Urinary bladder (tissue), 4 donors: ENCODE results near the gene ZDHHC6. TPM values are rescaled to one million over a fixed set of nuclear protein-coding genes. Genes with fewer than 3 reads are reported as not detected.
A peak's percentile ranks its signal among the peaks of the same experiment; 100 is the strongest.
"Not testable (repeated sequence)": the region's sequence is repeated elsewhere in the genome, so short reads cannot be mapped to it uniquely, and the experiment has no call there.

Experiments
- DNase-seq: peaks from one replicate; pipeline ENCODE4 v3.0.0-alpha.2; 2015; ENCODE audit errors: extremely low spot score
- H3K27ac ChIP-seq: one replicate; pipeline ENCODE4 v1.5.1; 2013; ENCODE audit warnings: low read depth, mild to moderate bottlenecking, moderate library complexity
- H3K36me3 ChIP-seq: one replicate; pipeline ENCODE4 v1.6.1; 2013; ENCODE audit warnings: mild to moderate bottlenecking, moderate library complexity; ENCODE audit not compliant: insufficient read depth
- H3K4me1 ChIP-seq: one replicate; pipeline ENCODE4 v1.6.1; 2013; ENCODE audit warnings: mild to moderate bottlenecking, moderate library complexity; ENCODE audit not compliant: insufficient read depth
- H3K4me3 ChIP-seq: one replicate; pipeline ENCODE4 v1.5.1; 2013; ENCODE audit warnings: low read depth, low read length
- WGBS: extraction: QIAGEN DNeasy Blood & Tissue Kit; methylation state at CpG from one replicate; pipeline ENCODE4 v1.1.7; 2013; 5-methylcytosine and 5-hydroxymethylcytosine counted together
- polyA plus RNA-seq: library from polyadenylated mRNA; stranded (reverse); fragments of 200-250 nt; gene quantifications from one replicate; pipeline ENCODE4 v1.2.3, GENCODE V29; 2013
- total RNA-seq: library from RNA; depleted of rRNA; stranded (reverse); fragments of >200 nt; gene quantifications from one replicate; pipeline ENCODE4 v1.2.3, GENCODE V29; 2014
- donor health status: healthy with polysubstance abuse.
- donor health status: healthy.

Gene ZDHHC6
- total and polyA plus RNA-seq, 2 donors, result 26.1 to 28.4 TPM

DNA sequence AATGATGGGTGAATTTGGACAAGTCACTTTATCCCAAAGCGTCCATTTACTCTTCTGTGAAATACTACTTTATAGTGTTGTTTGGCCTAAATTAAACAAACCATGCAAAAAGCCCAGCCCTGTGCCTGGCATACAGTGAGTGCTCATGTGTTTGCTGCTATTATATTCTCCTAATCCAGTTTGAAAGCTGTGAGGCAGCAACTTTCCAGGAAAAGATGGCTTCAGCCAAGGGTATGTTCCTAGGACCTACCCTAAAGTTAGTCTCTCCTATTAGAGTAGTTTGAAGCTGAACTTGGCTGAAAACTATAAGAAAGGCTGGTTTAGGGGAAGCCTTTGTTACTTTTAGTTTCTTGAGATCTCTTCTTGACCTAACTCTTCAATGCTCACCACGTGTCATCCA lies 52.9 kb downstream of the ZDHHC6 start:
- Histone ChIP-seq H3K27ac (no peak overlapping the region), H3K36me3 (peaks cover 2% of the 10 kb centered on the region), H3K4me1 (peaks cover 3% of the 10 kb centered on the region), H3K4me3 (no peak overlapping the region)
- 78% methylated on average over 2 of the region's 2 CpGs for WGBS
- no peak for DNase-seq

DNA sequence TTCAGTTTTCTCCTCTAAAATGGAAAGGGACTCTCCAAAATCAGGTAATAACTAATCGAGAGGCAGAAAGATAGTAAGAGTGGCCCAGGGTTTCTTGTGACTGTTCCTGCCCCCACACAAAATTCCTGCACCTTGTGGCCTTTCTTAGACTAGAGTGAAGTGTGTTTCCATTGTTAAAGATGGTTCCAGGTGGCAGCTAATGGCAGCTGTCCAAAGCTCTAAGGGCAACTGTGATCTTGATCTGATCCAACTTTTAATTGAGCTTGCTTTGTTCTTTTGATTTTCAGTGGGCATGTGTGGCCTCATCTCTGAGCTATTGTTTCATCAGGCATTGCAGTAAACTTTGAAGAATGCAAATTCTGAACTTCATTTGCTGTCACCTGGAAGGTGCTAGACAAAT lies 53.4 kb downstream of the ZDHHC6 start:
- no peak overlapping the region for H3K4me3 ChIP-seq
- WGBS, result 65% methylated on average over 1 of the region's 1 CpG
- H3K4me1 ChIP-seq, result peaks cover 3% of the 10 kb centered on the region
- no peak for DNase-seq
- H3K27ac ChIP-seq, result no peak overlapping the region
- H3K36me3 ChIP-seq, result peaks cover 2% of the 10 kb centered on the region

DNA sequence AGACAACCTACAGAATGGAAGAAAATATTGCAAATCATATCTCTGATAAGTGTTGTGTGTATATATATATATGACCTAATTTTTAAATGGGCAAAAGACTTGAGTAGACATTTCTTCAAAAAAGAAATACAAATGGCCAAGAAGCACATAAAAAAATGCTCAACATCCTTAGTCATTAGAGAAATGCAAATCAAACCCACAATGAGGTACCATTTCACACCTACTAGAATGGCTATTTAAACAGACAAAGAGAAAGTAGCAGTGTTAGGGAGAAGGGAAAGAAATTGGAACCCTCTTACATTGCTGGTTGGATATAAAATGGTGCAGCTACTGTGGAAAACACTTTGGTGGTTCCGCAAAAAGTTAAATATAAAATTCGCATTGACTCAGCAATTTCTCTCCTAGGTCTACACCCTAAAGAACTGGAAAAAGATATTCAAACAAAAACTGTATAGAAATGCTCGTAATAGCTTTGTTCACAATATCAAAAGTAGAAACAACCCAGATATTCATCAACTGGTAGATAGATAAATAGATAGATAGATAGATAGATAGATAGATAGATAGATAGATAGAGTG lies 56.5 kb downstream of the ZDHHC6 start:
- Histone ChIP-seq H3K4me3 (no peak overlapping the region), H3K4me1 (peaks cover 3% of the 10 kb centered on the region), H3K36me3 (no peaks in the 10 kb centered on the region), H3K27ac (no peak overlapping the region)
- no peak for DNase-seq
- 93% methylated on average over 3 of the region's 3 CpGs for WGBS

DNA sequence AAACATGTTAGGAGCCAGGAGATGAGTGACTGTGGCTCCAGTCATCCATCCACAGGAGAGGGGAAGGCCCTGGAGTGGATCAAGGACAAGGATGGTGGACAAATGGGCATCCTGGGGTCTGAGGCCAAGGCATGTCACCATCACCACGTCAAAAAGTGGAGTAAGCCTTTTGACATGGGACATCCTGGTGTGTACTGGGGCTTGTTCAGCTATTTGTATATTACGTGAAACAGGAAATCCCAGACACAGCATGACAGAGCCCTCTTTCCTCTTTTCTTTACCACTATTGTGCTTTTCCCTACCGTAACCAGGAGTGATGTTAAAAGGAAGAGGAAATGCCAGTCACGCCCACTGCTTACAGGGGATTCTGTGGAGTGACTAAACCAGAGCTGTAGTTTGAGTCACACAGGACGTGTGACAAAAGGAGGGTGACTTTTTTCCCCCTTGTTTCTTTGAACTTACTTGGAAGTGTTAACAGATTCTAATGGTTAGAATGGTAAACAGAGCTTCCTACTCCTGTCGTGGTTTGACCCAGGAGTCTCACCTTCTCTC lies 57.4 kb downstream of the ZDHHC6 start:
- Histone ChIP-seq H3K4me1 (peaks cover 3% of the 10 kb centered on the region), H3K4me3 (no peak overlapping the region), H3K27ac (peak overlapping the region; percentile 81), H3K36me3 (no peaks in the 10 kb centered on the region)
- DNase-seq, result no peak
- WGBS, result 28% methylated on average over 6 of the region's 6 CpGs

DNA sequence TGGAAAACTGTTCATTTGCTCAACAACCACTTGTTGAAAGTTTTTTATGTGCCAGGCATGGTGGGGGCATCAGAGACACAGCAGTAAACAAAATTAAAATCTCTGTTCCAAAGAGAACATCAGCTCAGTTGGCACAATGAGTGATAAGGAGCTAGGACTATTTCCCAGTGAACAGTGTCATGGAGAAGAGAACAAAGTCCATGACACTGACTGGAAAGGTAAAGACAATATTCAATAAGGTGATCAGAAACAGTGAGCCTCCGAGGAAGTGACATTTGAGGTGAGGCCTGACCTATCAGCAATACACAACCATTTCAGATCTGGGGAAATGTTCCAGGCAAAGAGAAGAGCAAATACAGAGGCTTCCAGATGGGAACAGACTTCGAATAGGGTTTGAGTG lies 58.2 kb downstream of the ZDHHC6 start:
- H3K27ac ChIP-seq, result no peak overlapping the region
- no peaks in the 10 kb centered on the region for H3K4me1 ChIP-seq
- H3K4me3 ChIP-seq, result no peak overlapping the region
- WGBS, result 66% methylated on average over 2 of the region's 2 CpGs
- DNase-seq, result no peak
- no peaks in the 10 kb centered on the region for H3K36me3 ChIP-seq

DNA sequence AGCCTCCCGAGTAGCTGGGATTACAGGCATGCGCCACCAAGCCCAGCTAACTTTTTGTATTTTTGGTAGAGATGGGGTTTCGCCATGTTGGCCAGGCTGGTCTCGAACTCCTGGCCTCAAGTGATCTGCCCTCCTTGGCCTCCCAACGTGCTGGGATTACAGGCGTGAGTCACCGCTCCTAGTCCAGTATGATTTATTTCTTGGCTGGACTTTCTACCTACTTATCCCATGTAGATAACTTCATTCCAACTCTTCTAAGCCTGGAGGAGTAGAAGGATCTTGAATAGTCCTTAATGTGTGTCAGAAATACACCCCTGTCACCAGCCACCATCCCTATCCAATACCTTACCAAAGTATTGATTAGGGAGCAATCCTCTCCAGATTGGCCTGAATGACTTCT lies 58.7 kb downstream of the ZDHHC6 start:
- not testable (repeated sequence) for H3K27ac ChIP-seq, DNase-seq, H3K4me3 ChIP-seq, H3K36me3 ChIP-seq, H3K4me1 ChIP-seq
- WGBS, result 73% methylated on average over 7 of the region's 7 CpGs

DNA sequence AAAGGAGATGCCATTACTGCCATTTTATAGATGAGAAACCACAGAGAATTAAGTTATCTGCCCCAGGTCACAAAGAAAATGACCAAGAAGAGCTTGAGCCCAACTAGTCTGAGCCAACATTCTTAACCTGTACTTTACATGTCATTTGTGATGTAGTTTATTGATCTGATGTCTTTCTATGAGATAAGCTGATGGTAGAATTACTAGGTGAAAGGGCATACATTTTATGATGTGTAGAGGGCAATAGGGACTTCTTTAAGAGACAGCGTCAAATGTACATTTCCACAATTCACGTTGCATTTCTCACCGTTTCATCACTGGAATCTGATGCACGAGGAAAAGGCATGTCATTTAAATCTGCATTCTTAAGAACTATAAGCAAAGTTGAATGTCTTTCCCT lies 61.5 kb downstream of the ZDHHC6 start:
- no peak overlapping the region for H3K4me3 ChIP-seq
- no peak overlapping the region for H3K27ac ChIP-seq
- no peak for DNase-seq
- H3K4me1 ChIP-seq, result peaks cover 1% of the 10 kb centered on the region
- H3K36me3 ChIP-seq, result no peaks in the 10 kb centered on the region
- WGBS, result 22% methylated on average over 4 of the region's 4 CpGs

DNA sequence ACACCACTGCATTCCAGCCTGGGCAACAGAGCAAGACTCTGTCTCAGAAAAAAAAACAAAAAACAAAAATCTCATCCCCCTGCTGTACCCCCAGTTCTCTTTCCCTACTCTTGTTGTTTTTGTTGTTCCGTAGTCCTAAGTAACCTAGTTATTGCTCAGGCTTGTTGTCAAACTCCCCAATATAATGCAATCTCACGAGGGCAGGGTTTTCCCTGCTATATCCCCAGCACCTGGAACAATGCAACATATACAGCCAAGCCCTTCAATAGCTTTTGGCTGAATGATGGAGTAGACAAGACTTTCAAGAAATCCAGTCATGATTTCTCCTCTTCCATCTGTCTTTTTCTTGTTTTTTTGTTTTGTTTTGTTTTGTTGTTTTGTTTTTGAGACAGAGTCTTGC lies 62.6 kb downstream of the ZDHHC6 start:
- H3K27ac ChIP-seq, result no peak overlapping the region
- no peaks in the 10 kb centered on the region for H3K36me3 ChIP-seq
- H3K4me1 ChIP-seq, result peaks cover 1% of the 10 kb centered on the region
- DNase-seq, result no peak
- WGBS, result 75% methylated on average over 2 of the region's 2 CpGs
- no peak overlapping the region for H3K4me3 ChIP-seq

DNA sequence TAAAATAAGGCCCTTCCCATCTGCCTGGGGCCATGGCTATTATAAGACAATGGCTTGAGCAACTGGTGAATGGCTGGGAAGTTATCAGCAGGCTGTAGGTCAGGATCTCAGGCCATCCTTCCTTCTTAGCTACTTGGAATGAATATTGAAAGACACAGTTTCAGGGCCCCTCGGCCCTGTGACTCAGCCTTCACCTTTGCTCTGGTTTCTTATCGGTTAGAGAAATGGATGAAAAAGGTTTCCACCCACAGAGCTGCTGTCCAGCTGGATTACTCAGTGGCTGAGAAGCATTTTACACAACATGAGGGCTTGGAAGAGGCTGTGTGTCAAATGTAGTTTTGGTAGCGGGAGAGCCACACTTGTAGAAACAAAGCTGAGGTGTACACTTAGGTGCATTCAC lies 63.4 kb downstream of the ZDHHC6 start:
- 38% methylated on average over 3 of the region's 3 CpGs for WGBS
- Histone ChIP-seq H3K36me3 (no peaks in the 10 kb centered on the region), H3K27ac (no peak overlapping the region), H3K4me3 (no peak overlapping the region), H3K4me1 (peaks cover 1% of the 10 kb centered on the region)
- DNase-seq, result no peak

DNA sequence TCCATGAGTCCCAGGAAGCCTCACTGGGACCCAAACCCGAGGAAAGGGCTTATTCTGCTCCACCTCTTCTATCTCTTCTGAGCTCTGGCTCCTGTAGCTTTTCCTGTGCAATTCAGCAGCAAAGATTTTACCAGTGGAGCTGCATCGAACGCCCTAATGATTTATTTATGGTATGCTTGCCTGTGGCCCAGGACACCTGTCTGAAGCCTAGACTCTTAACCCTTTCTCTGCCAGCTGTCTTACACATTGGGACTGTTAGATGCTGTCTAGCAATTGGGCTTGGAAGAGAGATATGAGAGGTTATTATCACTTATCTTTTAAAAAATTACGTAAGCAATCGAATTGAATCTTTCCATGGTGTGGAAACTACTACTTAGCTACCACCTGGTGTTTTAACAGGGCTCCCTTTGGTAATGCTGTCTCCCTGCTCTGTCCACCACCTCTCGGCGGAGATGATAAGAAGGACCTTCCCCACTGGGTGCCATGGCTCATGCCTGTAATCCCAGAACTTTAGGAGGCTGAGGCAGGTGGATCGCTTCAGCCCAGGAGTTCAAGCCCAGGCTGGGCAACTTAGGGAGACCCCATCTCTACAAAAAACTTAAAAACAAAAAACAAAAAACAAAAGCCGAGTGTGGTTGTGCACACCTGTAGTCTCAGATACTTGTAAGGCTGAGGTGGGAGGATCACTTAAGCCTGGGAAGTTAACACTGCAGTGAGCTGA lies 64.0 kb downstream of the ZDHHC6 start:
- no peak for DNase-seq
- WGBS, result 57% methylated on average over 9 of the region's 9 CpGs
- H3K36me3 ChIP-seq, result no peaks in the 10 kb centered on the region

More for the DNA sequence above, 64.0 kb downstream of the ZDHHC6 start:
- Histone ChIP-seq H3K27ac (no peak overlapping the region), H3K4me1 (peaks cover 1% of the 10 kb centered on the region), H3K4me3 (no peak overlapping the region)

Other genes starting within 250 kb of the ZDHHC6 start
- gene TECTB, start 163.5 kb downstream of the ZDHHC6 start, total RNA-seq, result not detected
- not detected for gene TECTB, start 163.5 kb downstream of the ZDHHC6 start, polyA plus RNA-seq
- 38.8 TPM for gene ACSL5, start 72.8 kb downstream of the ZDHHC6 start, total RNA-seq
- gene ACSL5, start 72.8 kb downstream of the ZDHHC6 start, polyA plus RNA-seq, result 20.2 TPM
- 42.4 TPM for gene VTI1A, start 301 bp upstream of the ZDHHC6 start, total RNA-seq
- 13.1 TPM for gene VTI1A, start 301 bp upstream of the ZDHHC6 start, polyA plus RNA-seq